ENCODE results near the gene TMEM39B.

GRCh38 chr1:32073299-32074229, 825 bp downstream of the TMEM39B start:
- TF ChIP-seq POLR2AphosphoS5 (IDR thresholded peaks at IDR 0.05) (no peak), POLR2A (IDR thresholded peaks at IDR 0.05) (no peak)

All from breast epithelium (tissue), 3 donors.